ENCODE measurements around the gene GRIN3A.

The GRIN3A gene

DNA sequence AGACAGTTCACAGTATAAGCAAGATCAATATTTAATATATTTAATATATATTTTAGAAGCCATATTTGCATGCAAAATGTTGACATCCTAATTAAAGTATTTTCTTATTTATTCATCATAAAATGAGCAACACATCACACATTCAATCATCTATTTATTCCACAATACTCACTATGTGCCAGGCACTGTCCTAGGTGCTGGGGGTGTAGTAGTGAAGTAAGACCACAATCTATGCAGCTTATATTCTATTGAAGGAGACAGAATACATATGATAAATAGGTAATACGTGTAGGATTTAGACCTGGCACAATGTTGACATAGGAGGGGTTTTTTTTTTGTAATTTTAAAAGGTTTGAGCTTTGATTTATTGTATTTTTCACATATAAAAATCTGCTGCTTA, 63.1 kb downstream of the GRIN3A start:
- FAIRE-seq (no peak), DNase-seq (ENCODE audit: insufficient read length, low spot score) (no peak)
- no peak for TF ChIP-seq PAX5 (IDR thresholded peaks at IDR 0.05; ENCODE audit: insufficient read depth, low read length, severe bottlenecking)
- no peak for TF ChIP-seq POLR2AphosphoS5 (IDR thresholded peaks at IDR 0.05; ENCODE audit: low read depth, low read length)
- no peak for TF ChIP-seq POLR2A (IDR thresholded peaks at IDR 0.05; ENCODE audit: low read depth, low read length)
- no peak for TF ChIP-seq POU2F2 (IDR thresholded peaks at IDR 0.05; ENCODE audit: low read depth, low read length)
- no peak for TF ChIP-seq SPI1 (IDR thresholded peaks at IDR 0.05; ENCODE audit: low read depth, low read length)
- no peak for TF ChIP-seq TAF1 (IDR thresholded peaks at IDR 0.05; ENCODE audit: low read depth, low read length)

DNA sequence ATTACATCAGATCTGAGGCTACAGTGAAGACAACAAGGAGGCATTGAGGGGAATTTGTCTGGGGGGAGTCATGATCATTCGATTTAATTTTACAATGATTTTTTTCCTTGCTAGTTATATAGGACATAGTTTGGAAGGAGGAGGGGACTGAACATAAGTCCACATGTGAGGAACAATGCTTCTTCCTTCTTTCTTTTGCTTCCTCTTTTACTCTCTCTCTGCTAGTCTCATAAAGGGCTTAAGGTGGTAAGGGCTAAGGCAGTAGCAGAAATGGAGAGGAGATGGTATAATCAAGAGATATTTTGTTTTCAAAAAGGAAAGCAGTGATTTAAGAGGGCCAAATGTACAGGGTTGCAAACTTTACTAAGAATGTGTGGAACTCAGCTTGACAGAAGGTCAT, 64.3 kb downstream of the GRIN3A start:
- no peak for FAIRE-seq
- DNase-seq (ENCODE audit: insufficient read length, low spot score) = no peak
- no peak for TF ChIP-seq PAX5 (IDR thresholded peaks at IDR 0.05; ENCODE audit: insufficient read depth, low read length, severe bottlenecking)
- TF ChIP-seq POLR2A (IDR thresholded peaks at IDR 0.05; ENCODE audit: low read depth, low read length) = no peak
- no peak for TF ChIP-seq POLR2AphosphoS5 (IDR thresholded peaks at IDR 0.05; ENCODE audit: low read depth, low read length)
- TF ChIP-seq SPI1 (IDR thresholded peaks at IDR 0.05; ENCODE audit: low read depth, low read length) = peak; percentile 70

DNA sequence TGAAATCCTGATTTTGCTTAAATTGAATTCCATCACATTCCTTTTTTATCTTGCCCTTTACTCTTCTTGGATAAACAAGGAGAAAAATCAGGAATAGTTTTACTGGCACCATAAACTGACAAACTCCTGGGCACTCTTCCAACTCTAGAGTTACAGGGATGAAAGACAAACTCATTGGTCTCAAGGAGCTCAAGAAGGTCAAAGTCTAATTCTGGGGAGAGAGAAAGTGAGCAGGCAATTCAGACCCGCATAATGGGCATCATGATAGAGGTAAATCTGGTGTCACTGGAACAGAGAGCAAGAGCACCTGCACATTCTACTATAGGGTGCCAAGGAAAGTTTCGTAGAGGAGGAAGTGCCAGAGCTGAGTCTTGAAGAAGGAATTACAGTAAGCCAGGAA, 64.8 kb downstream of the GRIN3A start:
- no peak for TF ChIP-seq POU2F2 (IDR thresholded peaks at IDR 0.05; ENCODE audit: low read depth, low read length)
- TF ChIP-seq SPI1 (IDR thresholded peaks at IDR 0.05; ENCODE audit: low read depth, low read length) = no peak
- no peak for TF ChIP-seq PAX5 (IDR thresholded peaks at IDR 0.05; ENCODE audit: insufficient read depth, low read length, severe bottlenecking)
- TF ChIP-seq POLR2A (IDR thresholded peaks at IDR 0.05; ENCODE audit: low read depth, low read length) = no peak
- no peak for TF ChIP-seq TAF1 (IDR thresholded peaks at IDR 0.05; ENCODE audit: low read depth, low read length)
- TF ChIP-seq POLR2AphosphoS5 (IDR thresholded peaks at IDR 0.05; ENCODE audit: low read depth, low read length) = no peak
- no peak for DNase-seq (ENCODE audit: insufficient read length, low spot score)
- FAIRE-seq = no peak

DNA sequence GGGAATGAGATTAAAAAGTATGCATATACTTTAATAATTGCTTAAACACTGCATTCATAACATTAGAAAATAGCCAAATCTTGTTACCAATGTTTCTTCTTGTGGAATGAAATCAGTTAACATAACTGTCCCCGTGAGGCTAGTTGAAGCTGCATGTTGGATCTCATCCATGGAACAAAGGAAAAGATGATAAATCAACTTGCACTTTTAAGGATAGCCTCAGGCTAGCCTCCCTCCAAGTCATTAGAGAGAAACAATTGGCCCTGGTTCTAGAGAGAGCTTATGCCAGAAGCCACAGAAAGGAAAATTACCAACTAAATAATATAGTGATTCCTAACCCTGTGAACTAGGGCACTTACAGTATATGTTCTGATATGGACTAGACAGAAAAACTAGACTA, 66.9 kb downstream of the GRIN3A start:
- TF ChIP-seq TAF1 (IDR thresholded peaks at IDR 0.05; ENCODE audit: low read depth, low read length) (no peak), POLR2A (IDR thresholded peaks at IDR 0.05; ENCODE audit: low read depth, low read length) (no peak), SPI1 (IDR thresholded peaks at IDR 0.05; ENCODE audit: low read depth, low read length) (no peak)
- no peak for FAIRE-seq
- DNase-seq (ENCODE audit: insufficient read length, low spot score) = no peak

DNA sequence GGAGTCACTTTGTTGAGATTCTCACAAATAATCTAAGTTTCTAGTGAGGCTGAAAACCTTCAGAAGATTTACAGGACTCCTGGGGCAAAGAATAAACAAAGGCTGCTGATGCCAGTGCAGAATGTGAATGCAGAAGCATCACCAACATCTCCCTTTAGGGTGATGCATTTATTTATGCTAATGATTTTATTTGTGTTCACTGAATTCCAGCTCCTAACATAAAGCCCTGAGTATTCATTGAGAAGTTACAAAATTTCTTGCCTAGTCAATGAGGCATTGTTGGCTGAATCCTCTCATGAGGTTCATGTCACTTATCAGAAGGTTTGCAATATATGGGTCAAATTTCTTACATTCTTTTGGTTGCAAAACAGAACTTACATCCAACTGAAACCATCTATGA, 70.0 kb downstream of the GRIN3A start:
- DNase-seq (ENCODE audit: insufficient read length, low spot score) = no peak
- TF ChIP-seq PAX5 (IDR thresholded peaks at IDR 0.05; ENCODE audit: insufficient read depth, low read length, severe bottlenecking) (no peak), POLR2A (IDR thresholded peaks at IDR 0.05; ENCODE audit: low read depth, low read length) (no peak), POLR2AphosphoS5 (IDR thresholded peaks at IDR 0.05; ENCODE audit: low read depth, low read length) (no peak), SPI1 (IDR thresholded peaks at IDR 0.05; ENCODE audit: low read depth, low read length) (no peak), TAF1 (IDR thresholded peaks at IDR 0.05; ENCODE audit: low read depth, low read length) (no peak), POU2F2 (IDR thresholded peaks at IDR 0.05; ENCODE audit: low read depth, low read length) (no peak)
- no peak for FAIRE-seq

DNA sequence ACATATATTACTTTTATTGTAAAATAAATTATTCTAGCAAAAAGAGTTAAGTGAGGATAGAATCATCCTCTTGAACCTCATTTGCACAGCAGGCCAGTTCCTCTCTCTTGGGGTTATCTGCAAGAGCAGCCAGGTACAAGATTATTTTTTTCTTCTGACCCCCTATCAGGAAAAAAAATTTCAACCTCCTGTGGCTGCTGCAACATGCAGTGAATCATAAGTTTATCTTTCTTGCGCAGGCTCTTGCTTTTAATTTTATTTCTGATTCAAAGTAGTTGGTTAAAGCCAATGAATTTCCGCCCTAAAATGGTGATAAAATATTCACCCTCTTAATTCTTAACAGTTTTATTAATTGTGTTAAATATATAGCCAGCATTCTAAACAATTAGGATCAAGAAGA, 74.0 kb downstream of the GRIN3A start:
- FAIRE-seq (no peak), DNase-seq (ENCODE audit: insufficient read length, low spot score) (no peak)
- no peak for TF ChIP-seq POLR2A (IDR thresholded peaks at IDR 0.05; ENCODE audit: low read depth, low read length)
- TF ChIP-seq TAF1 (IDR thresholded peaks at IDR 0.05; ENCODE audit: low read depth, low read length) = no peak
- no peak for TF ChIP-seq POLR2AphosphoS5 (IDR thresholded peaks at IDR 0.05; ENCODE audit: low read depth, low read length)
- TF ChIP-seq PAX5 (IDR thresholded peaks at IDR 0.05; ENCODE audit: insufficient read depth, low read length, severe bottlenecking) = no peak
- TF ChIP-seq SPI1 (IDR thresholded peaks at IDR 0.05; ENCODE audit: low read depth, low read length) = no peak
- TF ChIP-seq POU2F2 (IDR thresholded peaks at IDR 0.05; ENCODE audit: low read depth, low read length) = no peak

DNA sequence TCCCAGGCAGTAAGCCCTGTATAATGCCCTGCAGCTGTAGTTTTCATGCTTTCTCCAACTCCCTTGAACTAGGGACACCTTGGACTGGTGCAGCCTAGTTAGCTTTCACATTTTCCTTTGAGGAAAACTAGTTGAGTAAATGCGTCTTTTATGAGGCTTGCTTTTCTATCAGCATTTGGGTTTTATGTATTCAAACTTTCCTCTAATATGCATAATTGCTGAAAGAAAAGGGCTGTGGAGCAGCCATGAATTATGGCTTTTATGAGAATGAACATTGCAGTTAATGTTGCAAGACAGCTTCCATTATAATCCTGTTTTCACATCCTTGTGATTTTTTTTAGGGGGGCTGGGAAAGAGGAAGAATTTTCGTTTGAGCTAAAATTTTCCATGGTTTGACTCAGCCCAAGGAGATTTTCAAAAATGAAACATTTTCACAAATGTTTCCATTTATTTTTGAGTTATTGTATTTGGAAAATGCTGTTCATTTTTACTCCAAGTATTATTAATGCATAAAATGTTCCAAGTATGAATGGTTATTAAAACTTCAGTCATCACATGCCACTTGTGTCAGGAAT, 85.8 kb downstream of the GRIN3A start:
- DNase-seq (ENCODE audit: insufficient read length, low spot score) = no peak
- no peak for FAIRE-seq
- TF ChIP-seq POLR2A (IDR thresholded peaks at IDR 0.05; ENCODE audit: low read depth, low read length) (no peak), TAF1 (IDR thresholded peaks at IDR 0.05; ENCODE audit: low read depth, low read length) (no peak), PAX5 (IDR thresholded peaks at IDR 0.05; ENCODE audit: insufficient read depth, low read length, severe bottlenecking) (no peak), POU2F2 (IDR thresholded peaks at IDR 0.05; ENCODE audit: low read depth, low read length) (no peak), SPI1 (IDR thresholded peaks at IDR 0.05; ENCODE audit: low read depth, low read length) (no peak), POLR2AphosphoS5 (IDR thresholded peaks at IDR 0.05; ENCODE audit: low read depth, low read length) (no peak)

DNA sequence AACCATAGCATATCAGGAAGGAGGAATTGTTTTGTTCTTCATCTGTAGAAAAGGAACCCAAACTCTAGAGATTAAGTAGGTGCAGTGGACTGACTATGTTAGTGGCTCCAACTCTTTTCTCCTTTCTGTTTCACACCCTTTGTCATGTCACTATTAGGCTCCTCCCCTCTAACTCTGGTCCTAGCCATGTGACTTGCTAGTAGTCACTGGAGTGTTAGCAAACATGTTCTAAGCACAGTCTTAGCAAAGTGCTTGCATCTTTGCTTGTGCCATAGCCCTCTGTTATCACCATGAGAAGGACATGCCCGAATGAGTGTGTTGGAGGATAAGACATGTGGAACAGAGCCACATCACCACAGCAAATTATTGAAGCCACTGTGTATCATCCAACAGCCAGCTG, 88.3 kb downstream of the GRIN3A start:
- no peak for TF ChIP-seq POLR2A (IDR thresholded peaks at IDR 0.05; ENCODE audit: low read depth, low read length)
- TF ChIP-seq TAF1 (IDR thresholded peaks at IDR 0.05; ENCODE audit: low read depth, low read length) = no peak
- FAIRE-seq = no peak
- DNase-seq (ENCODE audit: insufficient read length, low spot score) = no peak

DNA sequence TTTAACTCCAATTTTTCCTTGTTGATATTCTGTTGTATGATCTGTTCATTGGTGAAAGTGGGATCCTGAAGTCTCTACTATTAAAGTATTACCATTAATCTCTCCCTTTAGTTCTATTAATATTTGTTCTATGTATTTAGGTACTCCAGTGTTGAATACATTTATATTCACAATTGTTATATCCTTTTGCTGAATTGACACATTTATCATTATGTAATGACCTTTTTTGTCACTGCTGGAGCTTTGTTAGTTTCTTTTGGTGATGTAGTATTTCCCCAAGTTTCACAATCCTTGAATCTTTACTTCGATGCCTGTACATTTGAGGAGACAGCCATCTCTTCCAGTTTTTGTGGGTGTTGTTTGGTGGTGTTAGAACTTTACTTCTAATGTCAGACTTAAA, 90.0 kb downstream of the GRIN3A start:
- FAIRE-seq (no peak), DNase-seq (ENCODE audit: insufficient read length, low spot score) (no peak)
- TF ChIP-seq POLR2AphosphoS5 (IDR thresholded peaks at IDR 0.05; ENCODE audit: low read depth, low read length) (no peak), POLR2A (IDR thresholded peaks at IDR 0.05; ENCODE audit: low read depth, low read length) (no peak), PAX5 (IDR thresholded peaks at IDR 0.05; ENCODE audit: insufficient read depth, low read length, severe bottlenecking) (no peak), SPI1 (IDR thresholded peaks at IDR 0.05; ENCODE audit: low read depth, low read length) (no peak), TAF1 (IDR thresholded peaks at IDR 0.05; ENCODE audit: low read depth, low read length) (no peak), POU2F2 (IDR thresholded peaks at IDR 0.05; ENCODE audit: low read depth, low read length) (no peak)

DNA sequence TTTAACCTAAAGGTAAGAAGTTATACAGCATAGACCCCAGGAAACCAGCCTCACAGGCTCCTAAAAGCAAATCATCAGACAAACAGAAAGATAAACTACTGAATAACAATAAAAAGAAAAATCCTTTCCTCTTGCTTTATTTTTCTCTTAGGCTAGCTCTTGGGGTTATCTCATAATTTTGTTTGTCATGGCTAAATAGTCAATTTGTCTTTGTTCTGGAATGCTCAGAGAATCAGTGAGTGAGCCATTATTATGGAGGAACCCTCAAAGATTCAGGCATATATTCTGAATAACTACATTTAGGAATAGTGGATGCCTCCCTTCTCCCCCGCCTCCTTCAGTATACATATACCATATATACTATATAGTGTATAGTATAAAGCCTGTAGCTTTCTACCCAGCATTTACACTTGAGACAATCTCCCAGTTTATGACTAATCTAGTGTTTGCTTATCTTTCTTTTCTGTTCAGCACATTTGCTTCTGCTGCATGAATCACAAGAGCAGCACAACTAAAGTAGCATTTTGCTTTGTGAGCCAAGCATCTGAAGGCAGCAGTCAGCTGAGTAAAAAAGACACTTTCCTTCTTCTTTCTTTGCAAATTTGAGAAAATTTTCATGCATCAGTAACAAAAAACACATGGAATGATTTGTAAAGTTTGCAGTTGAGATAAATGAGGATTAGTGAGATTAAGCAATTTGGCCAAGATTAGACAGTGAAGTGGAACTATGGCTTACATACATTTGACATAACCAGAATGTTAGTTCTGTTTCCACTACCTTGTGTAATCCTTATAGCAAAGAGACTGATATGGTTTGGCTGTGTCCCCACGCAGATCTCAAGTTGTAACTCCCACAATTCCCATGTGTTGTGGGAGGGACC, 98.4 kb downstream of the GRIN3A start:
- TF ChIP-seq POU2F2 (IDR thresholded peaks at IDR 0.05; ENCODE audit: low read depth, low read length) = no peak
- TF ChIP-seq TAF1 (IDR thresholded peaks at IDR 0.05; ENCODE audit: low read depth, low read length) = no peak
- TF ChIP-seq POLR2A (IDR thresholded peaks at IDR 0.05; ENCODE audit: low read depth, low read length) = no peak
- no peak for TF ChIP-seq POLR2AphosphoS5 (IDR thresholded peaks at IDR 0.05; ENCODE audit: low read depth, low read length)
- FAIRE-seq (no peak), DNase-seq (ENCODE audit: insufficient read length, low spot score) (no peak)
